Lung (tissue), 12 donors: ENCODE measurements around the gene GMPS. TPM values are rescaled to one million over a fixed set of nuclear protein-coding genes. Genes with fewer than 3 reads are reported as not detected.
"Not testable (repeated sequence)": the region's sequence is repeated elsewhere in the genome, so short reads cannot be mapped to it uniquely, and the experiment has no call there.

Experiments
- ATAC-seq: fragments of 200-7000 bp; cut with Tn5 transposase; one replicate; pipeline ENCODE4 v1.9.1; 2020; ENCODE audit warnings: moderate number of reproducible peaks; ENCODE audit not compliant: insufficient read depth, low FRiP score
- DNase-seq, 3 donors: peaks; one replicate each; pipeline ENCODE4 v3.0.0-alpha.2; 2013 to 2017
- H3K27ac ChIP-seq, 2 donors: one replicate each; pipeline ENCODE4 v1.5.1; 2013; ENCODE audit warnings: mild to moderate bottlenecking in 2 of 2, moderate library complexity in 2 of 2, control low read depth in 1 of 2, inconsistent platforms in 1 of 2, low read depth in 1 of 2, low read length in 1 of 2
- H3K27me3 ChIP-seq, 3 donors: one replicate each; pipeline ENCODE4 v1.5.1; 2013; ENCODE audit warnings: low read length in 2 of 3; ENCODE audit not compliant: control insufficient read depth in 3 of 3, insufficient read depth in 3 of 3
- H3K36me3 ChIP-seq, 4 donors: one replicate each; pipeline ENCODE4 v1.5.1; 2013; ENCODE audit warnings: low read length in 4 of 4, mild to moderate bottlenecking in 1 of 4, moderate library complexity in 1 of 4; ENCODE audit not compliant: control insufficient read depth in 4 of 4, insufficient read depth in 4 of 4
- H3K4me1 ChIP-seq, 5 donors: one replicate each; pipeline ENCODE4 v1.5.1; 2013; ENCODE audit warnings: low read length in 5 of 5, mild to moderate bottlenecking in 2 of 5, moderate library complexity in 1 of 5; ENCODE audit not compliant: control insufficient read depth in 5 of 5, insufficient read depth in 5 of 5
- H3K4me3 ChIP-seq: one replicate; pipeline ENCODE4 v1.5.1; 2013; ENCODE audit warnings: mild to moderate bottlenecking, control low read depth, moderate library complexity
- H3K9ac ChIP-seq, 2 donors: one replicate each; pipeline ENCODE4 v1.5.1; 2013; ENCODE audit warnings: low read length in 2 of 2, control low read depth in 1 of 2; ENCODE audit not compliant: insufficient read depth in 1 of 2
- H3K9me3 ChIP-seq, 4 donors: one replicate each; pipeline ENCODE4 v1.5.1; 2013; ENCODE audit warnings: low read length in 3 of 4, mild to moderate bottlenecking in 1 of 4, moderate library complexity in 1 of 4; ENCODE audit not compliant: control insufficient read depth in 4 of 4, insufficient read depth in 3 of 4
- CTCF ChIP-seq: IDR thresholded peaks from 2 replicates; pipeline ENCODE4 v1.5.1; 2012; ENCODE audit warnings: mild to moderate bottlenecking; ENCODE audit errors: control extremely low read depth, extremely low read depth
- WGBS, 2 donors: extraction: QIAGEN DNeasy Blood & Tissue Kit; methylation state at CpG; one replicate each; pipeline ENCODE4 v1.1.7; 2013; 5-methylcytosine and 5-hydroxymethylcytosine counted together
- polyA plus RNA-seq, 2 donors: library from polyadenylated mRNA; stranded (reverse); fragments of 200-250 nt; gene quantifications; one replicate each; pipeline ENCODE4 v1.2.1, GENCODE V29; 2013
- total RNA-seq, 2 donors: library from RNA; depleted of rRNA in 1 of 2; stranded (reverse); fragments of >200 nt in 1 of 2; gene quantifications; one replicate each; pipeline ENCODE4 v1.2.1, GENCODE V29; 2014 to 2021
- donor health status: control.
- donor health status: control.
- donor health status: Bipolar disorder and iron deficiency.
- donor health status: healthy.
- donor health status: DM: yes; HTN: yes; CAD: no.

GMPS gene
- total and polyA plus RNA-seq, 4 donors, result 17.0 to 38.1 (median 22.0) TPM

GRCh38 chr3:155958676-155959075 lies 88.2 kb downstream of the GMPS start:
- DNase-seq (no peak), ATAC-seq (no peak)
- H3K9ac ChIP-seq, result no peak overlapping the region
- no peaks in the 10 kb centered on the region for H3K27me3 ChIP-seq
- H3K27ac ChIP-seq, result no peak overlapping the region
- no peak for TF ChIP-seq CTCF
- no peak overlapping the region for H3K4me3 ChIP-seq
- no peaks in the 10 kb centered on the region for H3K36me3 ChIP-seq
- WGBS, 2 donors, result 79% methylated on average over 3 of the region's 3 CpGs
- no peaks in the 10 kb centered on the region for H3K9me3 ChIP-seq
- H3K4me1 ChIP-seq, result no peaks in the 10 kb centered on the region

- H3K9ac ChIP-seq, result no peak overlapping the region
- H3K27ac ChIP-seq, result no peak overlapping the region
- 81 to 89% methylated on average over 8 of the region's 8 CpGs for WGBS, 2 donors
- H3K9me3 ChIP-seq, result no peaks in the 10 kb centered on the region
- H3K36me3 ChIP-seq, result no peaks in the 10 kb centered on the region
- TF ChIP-seq CTCF, result no peak
- H3K4me3 ChIP-seq, result no peak overlapping the region
- DNase-seq (no peak), ATAC-seq (no peak)
- no peaks in the 10 kb centered on the region for H3K4me1 ChIP-seq
- H3K27me3 ChIP-seq, result no peaks in the 10 kb centered on the region
Observed at GRCh38 chr3:155960060-155960459, 89.6 kb downstream of the GMPS start.

GRCh38 chr3:155961044-155961443 lies 90.6 kb downstream of the GMPS start:
- H3K36me3 ChIP-seq, H3K27ac ChIP-seq, DNase-seq, ATAC-seq, H3K9ac ChIP-seq, H3K4me3 ChIP-seq, H3K4me1 ChIP-seq, H3K9me3 ChIP-seq, H3K27me3 ChIP-seq: not testable (repeated sequence)
- WGBS, 2 donors, result 94 to 96% methylated on average over 5 of the region's 5 CpGs

GRCh38 chr3:155963570-155963969 lies 93.1 kb downstream of the GMPS start:
- WGBS, 2 donors, result 74 to 82% methylated on average over 2 of the region's 2 CpGs
- no peak overlapping the region for H3K9ac ChIP-seq
- no peak overlapping the region for H3K4me3 ChIP-seq
- no peaks in the 10 kb centered on the region for H3K9me3 ChIP-seq
- H3K27ac ChIP-seq, result no peak overlapping the region
- TF ChIP-seq CTCF, result no peak
- ATAC-seq (no peak), DNase-seq (no peak)
- H3K27me3 ChIP-seq, result no peaks in the 10 kb centered on the region
- H3K4me1 ChIP-seq, result no peaks in the 10 kb centered on the region
- no peaks in the 10 kb centered on the region for H3K36me3 ChIP-seq
